A549 (cell line): ENCODE data around the gene TTLL13. TPM values are rescaled to one million over a fixed set of nuclear protein-coding genes. Genes with fewer than 3 reads are reported as not detected.

Experiments used
- ATAC-seq, 2 experiments: fragments of 200-7000 bp in 1 of 2; fragments of >200 bp in 1 of 2; cut with Nextera tagmentation in 1 of 2; cut with Tn5 transposase in 1 of 2; 3 replicates each; pipeline versions ENCODE4 v1.8.0 to v1.9.1; 2018 to 2020; ENCODE audit warnings: mild to moderate bottlenecking in 1 of 2, moderate library complexity in 1 of 2
- CTCF ChIA-PET: fragments of 300-600 bp; sonication (Branson Sonifier 250); formaldehyde crosslinking; extraction: SDS; loops from one replicate; lab custom pipeline; 2021; ENCODE audit warnings: antibody characterized with exemption, inconsistent platforms; lab: Yijun Ruan, JAX
- POLR2A ChIA-PET: fragments of 350-600 bp; formaldehyde crosslinking; extraction: SDS; loops from one replicate; lab custom pipeline; 2021; ENCODE audit warnings: antibody characterized with exemption, inconsistent platforms; lab: Yijun Ruan, JAX
- DNase-seq, 2 experiments: peaks; one replicate each; pipeline versions ENCODE4 v3.0.0 to v3.0.0-alpha.2; 2011 to 2016; ENCODE audit warnings: low read depth in 1 of 2, low spot score in 1 of 2
- FAIRE-seq: peaks from 2 replicates; lab custom pipeline; 2011; peaks lifted over from hg19 to GRCh38; lab: Jason Lieb, UNC
- H3K27ac ChIP-seq, 2 experiments: fragments of >200 bp; sonication (Bioruptor Twin); formaldehyde crosslinking; 3 replicates each; pipeline ENCODE4 v1.5.1; 2016 to 2017
- H3K4me1 ChIP-seq: fragments of >200 bp; sonication (Bioruptor Twin); formaldehyde crosslinking; 3 replicates; pipeline ENCODE4 v1.6.1; 2016
- H3K4me2 ChIP-seq: fragments of >200 bp; sonication (Bioruptor Twin); formaldehyde crosslinking; 3 replicates; pipeline ENCODE4 v1.6.1; 2016
- H3K4me3 ChIP-seq: fragments of >200 bp; sonication (Bioruptor Twin); formaldehyde crosslinking; 3 replicates; pipeline ENCODE4 v1.5.1; 2016
- H3K9me3 ChIP-seq: fragments of >200 bp; sonication (Bioruptor Twin); formaldehyde crosslinking; 3 replicates; pipeline ENCODE4 v1.6.1; 2016
- BHLHE40 ChIP-seq: IDR thresholded peaks from 2 replicates; pipeline ENCODE4 v1.6.1; 2012; ENCODE audit warnings: low read depth, low read length, inconsistent platforms
- CBX8 ChIP-seq: fragments of 200-600 bp; sonication (generic); IDR thresholded peaks from 2 replicates; pipeline ENCODE4 v1.6.1; 2016
- CHD2 ChIP-seq: fragments of 150-350 bp; IDR thresholded peaks from 2 replicates; pipeline ENCODE4 v1.6.1; 2014; ENCODE audit warnings: low read length; ENCODE audit not compliant: partially characterized antibody
- CHD4 ChIP-seq: fragments of 200-600 bp; sonication (generic); IDR thresholded peaks from 2 replicates; pipeline ENCODE4 v1.6.1; 2016; ENCODE audit warnings: antibody characterized with exemption, mild to moderate bottlenecking, borderline replicate concordance
- EHF ChIP-seq: fragments of 250-450 bp; sonication (Bioruptor Pico); IDR thresholded peaks from 2 replicates; pipeline ENCODE4 v1.5.0; 2020; ENCODE audit warnings: mild to moderate bottlenecking
- EHMT2 ChIP-seq: fragments of 200-600 bp; sonication (generic); IDR thresholded peaks from 2 replicates; pipeline ENCODE4 v1.6.1; 2016; ENCODE audit warnings: antibody characterized with exemption, low read depth, mild to moderate bottlenecking, moderate library complexity
- EP300 ChIP-seq, 2 experiments: fragments of >200 bp; sonication (Bioruptor Twin); formaldehyde crosslinking; IDR thresholded peaks; 2 replicates in 1 of 2; 3 replicates in 1 of 2; pipeline ENCODE4 v1.6.1; 2016 to 2017
- ESRRA ChIP-seq: fragments of 150-350 bp; IDR thresholded peaks from 2 replicates; pipeline ENCODE4 v1.6.1; 2014; ENCODE audit warnings: mild to moderate bottlenecking, low read length, borderline replicate concordance
- FOXS1 ChIP-seq: fragments of 250-450 bp; sonication (Bioruptor Pico); IDR thresholded peaks from 2 replicates; pipeline ENCODE4 v1.5.0; 2020; ENCODE audit warnings: mild to moderate bottlenecking, moderate library complexity
- HOXA7 ChIP-seq: fragments of 250-450 bp; sonication (Bioruptor Pico); IDR thresholded peaks from 2 replicates; pipeline ENCODE4 v1.5.0; 2020; ENCODE audit warnings: mild to moderate bottlenecking, moderate library complexity
- JUNB ChIP-seq: fragments of >200 bp; sonication (Bioruptor Twin); formaldehyde crosslinking; IDR thresholded peaks from 2 replicates; pipeline ENCODE4 v1.6.1; 2016
- KDM5A ChIP-seq: fragments of 200-600 bp; sonication (generic); IDR thresholded peaks from 2 replicates; pipeline ENCODE4 v1.6.1; 2016; ENCODE audit warnings: antibody characterized with exemption, mild to moderate bottlenecking
- MAFK ChIP-seq: fragments of 450-650 bp; IDR thresholded peaks from 2 replicates; pipeline ENCODE4 v1.6.1; 2014; ENCODE audit not compliant: partially characterized antibody
- MAZ ChIP-seq: fragments of 150-350 bp; IDR thresholded peaks from 2 replicates; pipeline ENCODE4 v1.6.1; 2014; ENCODE audit warnings: antibody characterized with exemption, low read depth, low read length, borderline replicate concordance
- MYC ChIP-seq: IDR thresholded peaks from 2 replicates; pipeline ENCODE4 v1.6.1; 2012; ENCODE audit warnings: mild to moderate bottlenecking, inconsistent platforms, low read length, improper control_type of control experiment, borderline replicate concordance
- POLR2AphosphoS2 ChIP-seq: conservative IDR thresholded peaks from 2 replicates; pipeline ENCODE4 v1.6.1; 2012; ENCODE audit warnings: low read length, improper control_type of control experiment, inconsistent platforms
- RAD21 ChIP-seq, 2 experiments: fragments of >200 bp in 1 of 2; sonication (Bioruptor Twin) in 1 of 2; formaldehyde crosslinking in 1 of 2; IDR thresholded peaks in 1 of 2; conservative IDR thresholded peaks in 1 of 2; 2 replicates in 1 of 2; 3 replicates in 1 of 2; pipeline ENCODE4 v1.6.1; 2012 to 2018; ENCODE audit warnings: inconsistent platforms in 1 of 2
- RARB ChIP-seq: fragments of 250-450 bp; sonication (Bioruptor Pico); IDR thresholded peaks from 2 replicates; pipeline ENCODE4 v1.8.0; 2021; ENCODE audit warnings: mild to moderate bottlenecking, moderate library complexity
- RCOR1 ChIP-seq: fragments of 150-350 bp; IDR thresholded peaks from 2 replicates; pipeline ENCODE4 v1.6.1; 2014; ENCODE audit warnings: antibody characterized with exemption, low read length, low read depth
- RNF2 ChIP-seq: fragments of 200-600 bp; sonication (generic); IDR thresholded peaks from 2 replicates; pipeline ENCODE4 v1.6.1; 2016; ENCODE audit warnings: low read depth, mild to moderate bottlenecking, antibody characterized with exemption, moderate library complexity, borderline replicate concordance
- SMC3 ChIP-seq: fragments of >200 bp; sonication (Bioruptor Twin); formaldehyde crosslinking; IDR thresholded peaks from 3 replicates; pipeline ENCODE4 v1.6.1; 2018; ENCODE audit warnings: inconsistent platforms
- TP53 ChIP-seq: fragments of 250-450 bp; sonication (Bioruptor Pico); IDR thresholded peaks from 2 replicates; pipeline ENCODE4 v1.5.0; 2021; ENCODE audit warnings: mild to moderate bottlenecking, moderate library complexity
- ZC3H11A ChIP-seq: fragments of 450-650 bp; IDR thresholded peaks from 2 replicates; pipeline ENCODE4 v1.6.1; 2014; ENCODE audit warnings: antibody characterized with exemption, mild to moderate bottlenecking
- WGBS: methylation state at CpG from one replicate; pipeline ENCODE4 v1.1.6; 2017; ENCODE audit errors: missing lambda C conversion rate; 5-methylcytosine and 5-hydroxymethylcytosine counted together
- polyA plus RNA-seq, 4 experiments: library from polyadenylated mRNA; depleted of rRNA in 3 of 4; stranded (reverse); fragments of >200 nt; fragmentation: RNase III in 1 of 4; extraction: RNeasy Plus Mini Kit Qiagen cat#74134 plus additional on column Dnase treatment in 1 of 4; gene quantifications; 2 replicates in 3 of 4; 3 replicates in 1 of 4; pipeline ENCODE4 v1.2.3, GENCODE V29; 2011 to 2017
- TF ChIP-seq, protein P1 (sequence below): IDR thresholded peaks from 2 replicates; pipeline ENCODE4 v1.6.1; 2012
- TF ChIP-seq, protein P2 (sequence below): IDR thresholded peaks from 2 replicates; pipeline ENCODE4 v1.6.1; 2012
- TF ChIP-seq, protein P3 (sequence below): fragments of 150-350 bp; IDR thresholded peaks from 2 replicates; pipeline ENCODE4 v1.6.1; 2014; ENCODE audit warnings: low read depth, mild to moderate bottlenecking, low read length

The TTLL13 gene
- polyA plus RNA-seq, 2 of the 4 experiments (the other 2 are of a cell fraction), result 0.17 to 0.61 TPM

DNA sequence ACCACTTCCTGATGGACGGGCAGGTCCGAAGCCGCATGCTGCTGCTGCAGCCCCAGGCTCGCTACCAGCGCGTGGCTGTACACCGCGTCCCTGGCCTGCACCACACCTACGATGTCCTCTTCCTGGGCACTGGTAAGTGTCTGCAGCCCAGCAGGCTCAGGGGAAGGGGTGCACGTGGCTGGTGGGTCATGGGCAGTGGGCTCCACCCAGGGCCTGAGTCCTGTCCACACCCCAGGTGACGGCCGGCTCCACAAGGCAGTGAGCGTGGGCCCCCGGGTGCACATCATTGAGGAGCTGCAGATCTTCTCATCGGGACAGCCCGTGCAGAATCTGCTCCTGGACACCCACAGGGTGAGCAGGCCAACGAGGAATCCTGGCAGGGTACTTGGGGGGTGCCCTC is 24.3 kb upstream of the TTLL13 start:
- ATAC-seq, result no peak

DNA sequence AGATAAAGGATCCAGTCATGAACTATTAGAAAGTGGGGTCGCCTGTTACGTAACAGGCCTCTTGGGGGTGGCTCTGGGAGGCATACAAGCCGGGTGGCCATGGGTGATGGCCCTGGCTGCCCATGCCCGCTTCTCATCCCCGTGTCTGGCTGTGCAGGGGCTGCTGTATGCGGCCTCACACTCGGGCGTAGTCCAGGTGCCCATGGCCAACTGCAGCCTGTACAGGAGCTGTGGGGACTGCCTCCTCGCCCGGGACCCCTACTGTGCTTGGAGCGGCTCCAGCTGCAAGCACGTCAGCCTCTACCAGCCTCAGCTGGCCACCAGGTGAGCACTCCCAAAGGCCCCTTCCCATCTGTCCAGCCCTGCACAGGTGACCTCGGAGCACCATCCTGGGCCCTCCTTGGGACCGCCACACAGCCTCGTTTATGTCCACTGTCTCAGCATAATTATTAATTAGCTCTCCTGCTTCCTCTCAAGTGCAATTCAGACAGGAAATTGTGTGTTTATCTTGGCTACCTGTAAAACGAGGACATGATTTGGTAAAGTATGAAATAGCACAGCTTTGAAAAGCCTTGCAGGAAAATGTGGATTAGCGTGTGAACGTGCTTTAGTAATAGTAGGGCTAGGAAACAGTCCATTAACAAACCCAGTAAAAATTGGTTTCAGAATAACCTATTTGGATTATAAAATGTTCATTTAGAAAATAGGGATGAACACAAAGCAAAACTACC is 23.7 kb upstream of the TTLL13 start:
- H3K27ac ChIP-seq, result no peak overlapping the region
- no peak overlapping the region for H3K4me2 ChIP-seq
- ChIA-PET CTCF (interaction anchor here (0.8 to 36.4 kb wide), 6 partner anchors 12 to 465 kb away, joined by 3 to 732 read pairs (median 3); no protein-coding TSS in a partner anchor), POLR2A (no interaction called here)
- peaks cover 13% of the 10 kb centered on the region for H3K4me1 ChIP-seq
- TF ChIP-seq CHD2 (no peak), MAZ (no peak), HOXA7 (no peak), POLR2AphosphoS2 (no peak), BHLHE40 (no peak), ESRRA (no peak), CHD4 (no peak), CBX8 (no peak), EHMT2 (no peak), RNF2 (no peak), RAD21 (conservative IDR thresholded peaks at IDR 0.05 in 1 of 2, IDR thresholded peaks at IDR 0.05 in 1 of 2) (no peak), KDM5A (no peak)
- no peak for ATAC-seq
- no peak for FAIRE-seq
- DNase-seq, result no peak
- no peak overlapping the region for H3K4me3 ChIP-seq
- 92% methylated on average over 18 of the region's 18 CpGs for WGBS
- no peaks in the 10 kb centered on the region for H3K9me3 ChIP-seq

More for the DNA sequence above, 24.3 kb upstream of the TTLL13 start:
- POLR2A ChIA-PET, result no interaction called here
- H3K27ac ChIP-seq, result no peak overlapping the region
- H3K9me3 ChIP-seq, result no peaks in the 10 kb centered on the region
- FAIRE-seq (no peak), DNase-seq (no peak)
- H3K4me2 ChIP-seq, result no peak overlapping the region
- no peak overlapping the region for H3K4me3 ChIP-seq
- CTCF ChIA-PET, result interaction anchor here (0.8 to 36.4 kb wide), 5 partner anchors 8 to 465 kb away, joined by 3 to 732 read pairs (median 7); no protein-coding TSS in a partner anchor
- WGBS, result 92% methylated on average over 17 of the region's 17 CpGs
- no peak for TF ChIP-seq EHMT2
- TF ChIP-seq RAD21 (conservative IDR thresholded peaks at IDR 0.05 in 1 of 2, IDR thresholded peaks at IDR 0.05 in 1 of 2), result no peak
- TF ChIP-seq SMC3, result no peak
- H3K4me1 ChIP-seq, result peaks cover 14% of the 10 kb centered on the region

DNA sequence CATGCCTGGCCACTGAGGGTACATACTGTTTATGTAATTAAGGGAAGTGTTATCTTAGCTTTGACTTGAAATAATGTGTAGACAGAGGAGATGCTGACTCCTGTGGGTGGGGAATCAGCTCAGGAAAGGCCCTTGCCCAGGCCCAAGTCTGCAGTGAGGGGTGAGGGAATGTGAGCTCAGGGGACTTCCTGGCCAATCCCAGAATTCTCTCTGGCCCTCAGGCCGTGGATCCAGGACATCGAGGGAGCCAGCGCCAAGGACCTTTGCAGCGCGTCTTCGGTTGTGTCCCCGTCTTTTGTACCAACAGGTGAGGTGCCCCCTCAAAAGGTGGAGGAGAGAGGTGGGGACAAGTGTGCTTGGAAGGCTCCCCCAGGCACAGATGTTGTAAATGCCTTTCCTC is 22.0 kb upstream of the TTLL13 start:
- ChIA-PET POLR2A (interaction anchor here (1.1 kb wide), 1 partner anchor 76 kb away, joined by 4 read pairs; no protein-coding TSS in a partner anchor), CTCF (interaction anchor here (1.0 to 36.4 kb wide), 5 partner anchors 13 to 329 kb away, joined by 3 to 732 read pairs (median 4); no protein-coding TSS in a partner anchor)
- FAIRE-seq, result no peak
- no peaks in the 10 kb centered on the region for H3K9me3 ChIP-seq
- 91% methylated on average over 7 of the region's 7 CpGs for WGBS
- no peak overlapping the region for H3K4me3 ChIP-seq
- peaks cover 14% of the 10 kb centered on the region for H3K4me1 ChIP-seq
- no peak for ATAC-seq
- DNase-seq, result no peak
- no peak overlapping the region for H3K27ac ChIP-seq
- TF ChIP-seq FOXS1 (CRISPR knock-in tag), result no peak
- TF ChIP-seq, protein P1, sequence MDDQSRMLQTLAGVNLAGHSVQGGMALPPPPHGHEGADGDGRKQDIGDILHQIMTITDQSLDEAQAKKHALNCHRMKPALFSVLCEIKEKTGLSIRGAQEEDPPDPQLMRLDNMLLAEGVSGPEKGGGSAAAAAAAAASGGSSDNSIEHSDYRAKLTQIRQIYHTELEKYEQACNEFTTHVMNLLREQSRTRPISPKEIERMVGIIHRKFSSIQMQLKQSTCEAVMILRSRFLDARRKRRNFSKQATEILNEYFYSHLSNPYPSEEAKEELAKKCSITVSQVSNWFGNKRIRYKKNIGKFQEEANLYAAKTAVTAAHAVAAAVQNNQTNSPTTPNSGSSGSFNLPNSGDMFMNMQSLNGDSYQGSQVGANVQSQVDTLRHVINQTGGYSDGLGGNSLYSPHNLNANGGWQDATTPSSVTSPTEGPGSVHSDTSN, result no peak
- no peak for TF ChIP-seq ZC3H11A
- no peak for TF ChIP-seq JUNB
- TF ChIP-seq, protein P2, sequence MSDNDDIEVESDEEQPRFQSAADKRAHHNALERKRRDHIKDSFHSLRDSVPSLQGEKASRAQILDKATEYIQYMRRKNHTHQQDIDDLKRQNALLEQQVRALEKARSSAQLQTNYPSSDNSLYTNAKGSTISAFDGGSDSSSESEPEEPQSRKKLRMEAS, result no peak
- TF ChIP-seq ESRRA, result no peak
- TF ChIP-seq MYC, result no peak
- TF ChIP-seq TP53 (CRISPR knock-in tag), result no peak
- TF ChIP-seq EP300 (IDR thresholded peaks at IDR 0.05), result no peak
- TF ChIP-seq CHD4, result no peak
- TF ChIP-seq, protein P3, sequence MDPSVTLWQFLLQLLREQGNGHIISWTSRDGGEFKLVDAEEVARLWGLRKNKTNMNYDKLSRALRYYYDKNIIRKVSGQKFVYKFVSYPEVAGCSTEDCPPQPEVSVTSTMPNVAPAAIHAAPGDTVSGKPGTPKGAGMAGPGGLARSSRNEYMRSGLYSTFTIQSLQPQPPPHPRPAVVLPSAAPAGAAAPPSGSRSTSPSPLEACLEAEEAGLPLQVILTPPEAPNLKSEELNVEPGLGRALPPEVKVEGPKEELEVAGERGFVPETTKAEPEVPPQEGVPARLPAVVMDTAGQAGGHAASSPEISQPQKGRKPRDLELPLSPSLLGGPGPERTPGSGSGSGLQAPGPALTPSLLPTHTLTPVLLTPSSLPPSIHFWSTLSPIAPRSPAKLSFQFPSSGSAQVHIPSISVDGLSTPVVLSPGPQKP, result no peak
- TF ChIP-seq RCOR1, result no peak
- TF ChIP-seq MAFK, result no peak
- TF ChIP-seq RARB (CRISPR knock-in tag), result no peak
- TF ChIP-seq SMC3, result no peak
- TF ChIP-seq EHF (CRISPR knock-in tag), result no peak
- TF ChIP-seq CHD2, result no peak
- no peak overlapping the region for H3K4me2 ChIP-seq
